ENCODE data around the gene PSMB8. TPM values are rescaled to one million over a fixed set of nuclear protein-coding genes. Genes with fewer than 3 reads are reported as not detected.

Gene PSMB8
- total RNA-seq, 2 donors from 2014 or later, result 15.4 to 29.2 TPM

DNA sequence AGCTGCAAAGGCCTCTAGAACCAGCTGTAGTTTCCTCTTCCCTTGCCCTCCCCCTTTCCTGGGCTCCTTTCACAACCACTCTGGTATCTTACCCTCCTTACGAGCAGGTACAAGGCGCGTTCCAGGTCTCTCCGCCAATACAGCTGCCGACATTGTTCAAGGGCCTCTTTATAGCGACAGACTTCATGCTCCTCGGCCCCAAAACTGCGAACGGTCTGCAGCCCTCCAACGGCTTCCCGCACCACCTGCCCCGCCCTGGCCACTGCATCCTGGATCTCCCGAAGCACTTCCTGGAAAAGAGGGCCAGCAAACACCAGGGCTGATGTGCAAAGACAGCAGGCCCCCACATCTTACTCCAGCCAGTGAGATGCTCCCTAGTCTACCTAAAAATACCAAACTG is 11.3 kb downstream of the PSMB8 start:
- no peak overlapping the region for H3K4me3 ChIP-seq
- no peaks in the 10 kb centered on the region for H3K27me3 ChIP-seq
- peaks cover 22% of the 10 kb centered on the region for H3K36me3 ChIP-seq
- TF ChIP-seq, protein P1, sequence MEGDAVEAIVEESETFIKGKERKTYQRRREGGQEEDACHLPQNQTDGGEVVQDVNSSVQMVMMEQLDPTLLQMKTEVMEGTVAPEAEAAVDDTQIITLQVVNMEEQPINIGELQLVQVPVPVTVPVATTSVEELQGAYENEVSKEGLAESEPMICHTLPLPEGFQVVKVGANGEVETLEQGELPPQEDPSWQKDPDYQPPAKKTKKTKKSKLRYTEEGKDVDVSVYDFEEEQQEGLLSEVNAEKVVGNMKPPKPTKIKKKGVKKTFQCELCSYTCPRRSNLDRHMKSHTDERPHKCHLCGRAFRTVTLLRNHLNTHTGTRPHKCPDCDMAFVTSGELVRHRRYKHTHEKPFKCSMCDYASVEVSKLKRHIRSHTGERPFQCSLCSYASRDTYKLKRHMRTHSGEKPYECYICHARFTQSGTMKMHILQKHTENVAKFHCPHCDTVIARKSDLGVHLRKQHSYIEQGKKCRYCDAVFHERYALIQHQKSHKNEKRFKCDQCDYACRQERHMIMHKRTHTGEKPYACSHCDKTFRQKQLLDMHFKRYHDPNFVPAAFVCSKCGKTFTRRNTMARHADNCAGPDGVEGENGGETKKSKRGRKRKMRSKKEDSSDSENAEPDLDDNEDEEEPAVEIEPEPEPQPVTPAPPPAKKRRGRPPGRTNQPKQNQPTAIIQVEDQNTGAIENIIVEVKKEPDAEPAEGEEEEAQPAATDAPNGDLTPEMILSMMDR (IDR thresholded peaks at IDR 0.05), result no peak
- no peak overlapping the region for H3K27ac ChIP-seq
- no peaks in the 10 kb centered on the region for H3K9me3 ChIP-seq
- H3K4me1 ChIP-seq, result peaks cover 0 to 4% of the 10 kb centered on the region in 2 donors
- no peak for DNase-seq (ENCODE audit: low spot score)

DNA sequence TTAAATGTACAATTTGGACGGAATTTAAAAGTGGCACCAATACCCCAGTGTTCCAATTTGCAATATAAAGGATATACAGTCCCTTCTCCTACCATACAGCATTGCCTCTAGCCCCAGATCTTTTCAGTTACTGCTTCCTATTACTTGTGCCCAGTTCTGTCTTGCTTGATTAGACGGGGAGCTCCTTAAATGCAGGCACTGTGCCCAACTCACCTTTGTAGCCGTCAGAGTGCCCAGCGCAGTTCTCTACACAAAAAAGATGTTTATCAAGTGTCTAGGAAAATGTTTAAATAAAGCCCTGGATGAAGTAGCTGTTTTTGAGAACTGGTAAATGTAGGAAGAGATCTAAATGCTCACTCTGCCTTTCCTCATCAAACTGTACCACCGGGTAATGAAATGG is 12.9 kb downstream of the PSMB8 start:
- Histone ChIP-seq H3K4me3 (no peak overlapping the region), H3K4me1 (peaks cover 0 to 7% of the 10 kb centered on the region in 2 donors), H3K36me3 (peaks cover 22% of the 10 kb centered on the region), H3K27ac (no peak overlapping the region), H3K9me3 (no peaks in the 10 kb centered on the region), H3K27me3 (no peaks in the 10 kb centered on the region)
- TF ChIP-seq, protein P1 (IDR thresholded peaks at IDR 0.05), result no peak
- DNase-seq (ENCODE audit: low spot score), result no peak

DNA sequence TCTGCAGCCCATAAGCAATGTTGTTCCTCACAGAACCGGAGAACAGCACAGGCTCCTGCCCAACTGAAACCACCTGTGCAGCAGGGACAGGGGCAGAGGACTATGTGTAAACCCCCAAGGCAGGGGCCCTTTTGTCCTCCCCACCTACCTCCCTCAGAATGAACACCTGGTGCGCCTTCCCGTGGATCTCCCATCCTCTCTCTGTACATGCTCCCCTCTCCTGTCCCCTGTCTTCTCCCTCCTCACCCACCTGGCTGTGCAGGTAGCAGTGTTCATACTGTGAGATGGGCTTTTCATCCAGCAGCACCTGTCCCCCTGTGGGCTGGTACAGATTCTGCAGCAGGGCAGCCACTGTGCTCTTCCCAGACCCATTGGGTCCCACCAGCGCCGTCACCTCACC is 13.8 kb downstream of the PSMB8 start:
- no peaks in the 10 kb centered on the region for H3K27me3 ChIP-seq
- H3K9me3 ChIP-seq, result no peaks in the 10 kb centered on the region
- H3K4me1 ChIP-seq, result peaks cover 0 to 7% of the 10 kb centered on the region in 2 donors
- H3K27ac ChIP-seq, result no peak overlapping the region
- TF ChIP-seq, protein P1 (IDR thresholded peaks at IDR 0.05), result no peak
- H3K36me3 ChIP-seq, result peaks cover 22% of the 10 kb centered on the region
- DNase-seq (ENCODE audit: low spot score), result no peak
- no peak overlapping the region for H3K4me3 ChIP-seq

DNA sequence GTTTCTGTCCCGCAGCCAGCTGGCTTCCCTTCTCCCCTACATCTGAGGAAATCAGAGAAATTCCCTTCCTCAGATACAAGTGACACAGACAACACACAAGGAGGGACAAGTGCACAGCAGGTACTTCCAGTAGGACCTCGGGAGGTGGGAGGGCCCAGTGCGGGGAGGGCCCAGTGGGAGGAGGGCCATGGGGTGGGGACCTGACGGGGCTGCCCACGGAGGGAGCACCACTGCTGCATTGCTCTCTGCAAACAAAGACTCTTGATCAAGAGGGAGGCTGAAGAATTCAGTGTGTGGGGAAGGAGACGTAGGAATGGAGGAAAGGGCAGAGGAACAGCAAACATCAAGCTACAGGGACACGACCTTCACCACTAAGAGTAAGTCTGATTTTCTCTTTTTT is 14.4 kb downstream of the PSMB8 start:
- Histone ChIP-seq H3K27ac (no peak overlapping the region), H3K27me3 (no peaks in the 10 kb centered on the region), H3K36me3 (peaks cover 22% of the 10 kb centered on the region), H3K4me1 (peaks cover 0 to 7% of the 10 kb centered on the region in 2 donors), H3K9me3 (no peaks in the 10 kb centered on the region), H3K4me3 (no peak overlapping the region)
- no peak for DNase-seq (ENCODE audit: low spot score)
- TF ChIP-seq, protein P1 (IDR thresholded peaks at IDR 0.05), result no peak

DNA sequence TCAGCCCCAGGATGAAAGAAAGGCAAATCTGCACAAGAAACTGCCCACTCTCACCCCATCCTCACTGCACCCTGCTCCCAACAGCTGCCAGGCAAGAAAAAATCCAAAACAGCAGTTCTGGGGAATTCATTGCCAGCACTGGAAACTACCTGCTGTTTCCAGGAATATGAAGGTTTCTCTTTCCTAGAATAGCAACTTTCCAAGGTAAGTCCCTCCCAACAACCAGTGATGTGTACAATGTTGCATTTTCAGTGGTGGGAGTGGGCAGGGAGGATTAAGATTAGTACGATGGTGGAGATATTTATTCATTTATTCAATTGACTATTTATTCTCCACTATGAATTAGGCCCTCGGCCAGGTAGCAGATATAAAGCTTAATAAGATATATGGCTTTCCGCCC is 16.8 kb downstream of the PSMB8 start:
- H3K9me3 ChIP-seq, result no peaks in the 10 kb centered on the region
- DNase-seq (ENCODE audit: low spot score), result no peak
- peaks cover 22% of the 10 kb centered on the region for H3K36me3 ChIP-seq
- H3K27me3 ChIP-seq, result no peaks in the 10 kb centered on the region
- H3K4me3 ChIP-seq, result no peak overlapping the region
- H3K4me1 ChIP-seq, result peaks cover 0 to 7% of the 10 kb centered on the region in 2 donors
- H3K27ac ChIP-seq, result no peak overlapping the region
- TF ChIP-seq, protein P1 (IDR thresholded peaks at IDR 0.05), result no peak

DNA sequence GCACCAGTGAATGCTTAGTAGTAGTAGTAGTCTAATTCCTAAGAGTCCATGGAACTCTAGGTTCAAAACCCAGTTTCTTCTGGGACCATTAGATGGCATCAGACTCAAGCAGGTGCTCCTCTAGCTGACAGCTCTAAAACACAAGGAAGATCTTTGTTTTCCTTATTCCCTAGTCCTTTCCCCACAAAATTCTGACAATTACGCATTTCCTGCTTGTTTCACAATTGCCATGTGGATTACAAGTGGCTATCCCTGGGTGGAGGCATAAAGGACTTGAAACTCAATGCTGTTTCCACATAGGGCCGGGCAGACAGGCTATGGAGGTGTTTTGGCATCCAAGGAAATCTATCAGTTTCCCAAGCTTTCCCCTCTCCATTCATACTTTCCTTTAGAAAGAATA is 17.9 kb downstream of the PSMB8 start:
- Histone ChIP-seq H3K4me1 (peaks cover 0 to 7% of the 10 kb centered on the region in 2 donors), H3K4me3 (no peak overlapping the region), H3K36me3 (peaks cover 18% of the 10 kb centered on the region), H3K27me3 (no peaks in the 10 kb centered on the region), H3K27ac (peak overlapping the region in 1 of 2 donors; percentile 27), H3K9me3 (no peaks in the 10 kb centered on the region)
- TF ChIP-seq, protein P1 (IDR thresholded peaks at IDR 0.05), result peak; percentile 29 to 63
- DNase-seq (ENCODE audit: low spot score), result no peak
